ENCODE data around the gene IAH1.

Gene IAH1

DNA sequence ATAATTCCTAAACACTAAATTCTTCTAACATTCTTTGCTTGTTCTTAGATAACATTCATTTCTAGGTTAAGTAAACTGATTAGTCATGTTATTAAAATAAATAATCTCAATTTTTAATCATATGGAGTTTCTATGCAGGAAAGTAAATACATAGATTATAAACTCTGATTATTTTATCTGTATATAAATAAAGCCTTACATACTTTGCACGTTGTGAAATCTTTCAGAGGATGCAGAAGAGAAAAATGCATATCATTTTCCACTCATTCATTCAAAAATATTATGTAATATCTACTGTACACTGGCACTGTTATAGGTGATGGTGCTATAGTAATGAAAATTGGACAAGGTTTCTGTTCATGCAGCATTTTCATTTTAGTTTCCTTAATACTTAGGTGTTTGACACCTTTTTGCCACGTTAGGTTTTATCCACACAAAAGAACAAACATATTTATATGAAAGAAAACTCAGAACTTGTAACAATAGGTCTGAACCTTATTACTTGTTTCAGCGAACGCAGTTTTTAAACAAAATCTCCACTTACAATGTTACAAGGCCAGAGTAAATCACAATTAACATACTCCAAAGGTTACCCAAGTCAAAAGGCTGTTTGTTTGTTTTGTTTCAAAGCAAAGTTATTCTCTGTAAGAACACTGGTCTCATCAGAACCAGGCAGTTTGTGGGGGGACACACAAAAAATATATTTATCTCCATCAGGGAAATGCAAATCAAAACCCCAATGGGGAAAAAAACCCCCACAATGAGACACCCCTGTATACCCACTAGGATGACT lies 53.8 kb downstream of the IAH1 start:
- DNase-seq (ENCODE audit: low read depth in 2 of 2): no peak

- no peak for DNase-seq (ENCODE audit: low read depth in 2 of 2)
Observed at GRCh38 chr2:9532421-9532820, 58.1 kb downstream of the IAH1 start.

DNA sequence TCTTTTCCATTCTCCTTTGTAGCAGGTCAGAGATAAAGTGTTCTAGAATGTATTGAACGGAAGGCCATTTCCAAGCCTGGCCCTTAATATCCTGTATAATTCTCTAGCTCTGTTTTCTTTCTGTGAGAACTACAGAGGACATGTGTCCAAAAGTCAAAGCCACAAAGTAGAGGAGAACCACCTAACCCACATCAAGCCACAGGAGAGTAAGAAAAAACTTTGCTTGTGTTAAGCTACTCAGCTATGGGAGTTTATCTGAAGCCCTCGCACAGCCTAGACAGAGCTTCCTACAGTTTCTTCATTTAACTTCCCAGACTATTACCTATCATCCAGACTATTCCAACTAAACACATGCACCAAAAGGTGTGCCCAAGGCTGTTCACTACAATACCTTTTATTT lies 59.3 kb downstream of the IAH1 start:
- no peak for DNase-seq (ENCODE audit: low read depth in 2 of 2)

DNA sequence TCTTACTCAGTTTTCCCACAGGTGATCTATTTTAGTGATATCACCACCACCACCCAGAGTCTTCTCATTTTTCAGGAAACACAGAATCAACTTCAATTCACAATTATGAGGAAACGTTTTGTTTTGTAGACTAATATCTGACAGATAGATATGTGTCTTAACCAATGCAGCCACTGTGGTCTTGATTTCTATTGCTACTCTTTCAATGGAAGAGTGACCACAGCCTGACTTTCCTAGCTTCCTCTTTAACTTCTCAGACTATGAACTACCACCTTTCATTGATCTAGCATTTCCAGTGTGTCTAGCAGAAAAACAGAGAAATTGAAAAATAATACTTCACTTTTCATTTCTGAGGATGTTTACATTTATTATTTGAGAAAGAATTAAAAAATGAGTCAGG lies 60.8 kb downstream of the IAH1 start:
- DNase-seq (ENCODE audit: low read depth in 2 of 2): no peak

DNA sequence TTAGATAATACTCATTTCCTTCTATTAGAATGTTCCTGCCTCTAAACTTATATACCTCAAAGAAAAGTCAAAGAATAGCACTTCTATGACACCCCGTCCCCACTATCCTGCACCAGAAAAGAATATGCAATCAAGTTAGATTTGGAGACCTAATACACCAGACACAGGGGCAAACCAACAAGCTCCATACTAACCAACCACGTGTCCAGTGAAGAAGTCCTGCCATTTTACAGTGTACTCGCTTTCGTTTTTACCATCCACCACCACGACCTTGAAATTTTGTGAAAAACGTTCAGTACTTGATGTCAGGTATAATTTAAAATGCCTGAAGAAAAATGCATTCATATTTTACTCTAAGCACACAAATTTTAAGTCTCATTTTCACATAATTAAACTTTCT lies 62.2 kb downstream of the IAH1 start:
- no peak for DNase-seq (ENCODE audit: low read depth in 2 of 2)

DNA sequence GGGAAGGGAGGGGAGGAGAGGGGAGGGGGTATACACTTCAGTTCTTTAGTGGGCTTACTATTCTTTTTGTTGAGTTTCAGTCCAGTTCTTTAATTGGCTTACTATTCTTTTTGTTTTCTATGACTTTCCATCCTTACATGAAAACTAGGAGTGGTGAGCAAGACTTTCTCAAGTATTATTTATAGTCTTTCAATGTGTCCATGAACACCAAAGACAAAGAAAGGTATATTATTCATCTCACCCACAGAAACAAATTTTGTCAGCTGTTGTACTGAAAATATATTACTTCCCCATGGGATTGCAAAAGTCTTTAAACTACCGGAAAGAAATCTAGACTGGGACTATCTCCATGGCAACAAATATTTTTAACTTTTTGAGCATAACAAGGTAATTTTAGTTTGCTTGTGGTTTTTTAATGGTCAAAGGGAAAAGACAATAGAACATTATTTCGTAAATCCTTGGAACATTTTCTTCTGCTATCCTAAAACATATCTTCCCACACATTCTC lies 63.7 kb downstream of the IAH1 start:
- peak; percentile 72 to 73 for DNase-seq (ENCODE audit: low read depth in 2 of 2)

All from fibroblast of skin of left quadriceps (primary cell).